Gastrocnemius medialis (tissue), 4 donors: ENCODE data around the gene PPAN. TPM values are rescaled to one million over a fixed set of nuclear protein-coding genes. Genes with fewer than 3 reads are reported as not detected.

Experiments used
- ATAC-seq, 2 donors: fragments of 150-250 bp; one replicate each; pipeline ENCODE4 v1.9.1; 2016
- DNase-seq, 2 donors: peaks; one replicate each; pipeline ENCODE4 v3.0.0-alpha.2; 2019
- H3K27ac ChIP-seq, 4 donors: fragments of 200-600 bp; sonication (generic); 1 replicate in 1 of 4; 2 replicates in 3 of 4; pipeline ENCODE4 v1.5.1; 2016 to 2018; ENCODE audit warnings: mild to moderate bottlenecking in 2 of 4, moderate library complexity in 1 of 4
- H3K27me3 ChIP-seq, 3 donors: fragments of 200-600 bp; sonication (generic) in 2 of 3; 1 replicate in 1 of 3; 2 replicates in 2 of 3; pipeline versions ENCODE4 v1.5.1 to v1.6.0; 2016 to 2019; ENCODE audit warnings: mild to moderate bottlenecking in 1 of 3, moderate library complexity in 1 of 3
- H3K36me3 ChIP-seq, 2 donors: fragments of 200-600 bp; sonication (generic) in 1 of 2; one replicate each; pipeline ENCODE4 v1.5.1; 2017 to 2018
- H3K4me1 ChIP-seq, 2 donors: fragments of 200-600 bp; sonication (generic) in 1 of 2; one replicate each; pipeline ENCODE4 v1.5.1; 2016 to 2017; ENCODE audit warnings: mild to moderate bottlenecking in 2 of 2
- H3K4me3 ChIP-seq, 4 donors: fragments of 200-600 bp; sonication (generic) in 3 of 4; 1 replicate in 1 of 4; 2 replicates in 3 of 4; pipeline ENCODE4 v1.5.1; 2016 to 2019; ENCODE audit warnings: mild to moderate bottlenecking in 2 of 4
- H3K9me3 ChIP-seq, 3 donors: fragments of 200-600 bp; sonication (generic) in 2 of 3; 1 replicate in 1 of 3; 2 replicates in 2 of 3; pipeline ENCODE4 v1.5.1; 2016 to 2019
- POLR2A ChIP-seq, 2 donors: fragments of 450-650 bp; IDR thresholded peaks; one replicate each; pipeline ENCODE4 v1.6.1; 2017; ENCODE audit warnings: antibody characterized with exemption in 2 of 2, mild to moderate bottlenecking in 2 of 2, moderate library complexity in 2 of 2
- in situ Hi-C, 4 donors: fragments of 200-750 bp; cut with MboI; loops; one replicate each; pipeline versions ENCODE4 v1.15.0 to v1.8.0; 2017; ENCODE audit warnings: low sequenced_read_pairs in 4 of 4
- intact Hi-C: fragments of 100-400 bp; cut with DNase I; formaldehyde crosslinking; loops from one replicate; pipeline ENCODE4 v1.15.1; 2023; ENCODE audit warnings: low total_unique reads
- total RNA-seq, 4 donors: library from RNA; depleted of rRNA; stranded (reverse); fragments of >200 nt; gene quantifications; one replicate each; pipeline versions ENCODE4 v1.1.0 to v1.2.3, GENCODE V29; 2016
- TF ChIP-seq, protein P1 (sequence below), 5 experiments: fragments of 450-650 bp in 3 of 5; fragments of 200-600 bp in 2 of 5; sonication (generic) in 2 of 5; IDR thresholded peaks in 4 of 5; conservative IDR thresholded peaks in 1 of 5; 1 replicate in 4 of 5; 2 replicates in 1 of 5; pipeline ENCODE4 v1.5.1; 2016 to 2019; ENCODE audit warnings: antibody characterized with exemption in 5 of 5, mild to moderate bottlenecking in 3 of 5, moderate library complexity in 3 of 5

PPAN gene
- total RNA-seq, 4 donors from 2014 or later, result 30.5 to 42.3 (median 36.7) TPM

GRCh38 chr19:10158071-10158470 is 51.9 kb downstream of the PPAN start:
- no peak for TF ChIP-seq POLR2A (IDR thresholded peaks at IDR 0.05)
- TF ChIP-seq, protein P1, sequence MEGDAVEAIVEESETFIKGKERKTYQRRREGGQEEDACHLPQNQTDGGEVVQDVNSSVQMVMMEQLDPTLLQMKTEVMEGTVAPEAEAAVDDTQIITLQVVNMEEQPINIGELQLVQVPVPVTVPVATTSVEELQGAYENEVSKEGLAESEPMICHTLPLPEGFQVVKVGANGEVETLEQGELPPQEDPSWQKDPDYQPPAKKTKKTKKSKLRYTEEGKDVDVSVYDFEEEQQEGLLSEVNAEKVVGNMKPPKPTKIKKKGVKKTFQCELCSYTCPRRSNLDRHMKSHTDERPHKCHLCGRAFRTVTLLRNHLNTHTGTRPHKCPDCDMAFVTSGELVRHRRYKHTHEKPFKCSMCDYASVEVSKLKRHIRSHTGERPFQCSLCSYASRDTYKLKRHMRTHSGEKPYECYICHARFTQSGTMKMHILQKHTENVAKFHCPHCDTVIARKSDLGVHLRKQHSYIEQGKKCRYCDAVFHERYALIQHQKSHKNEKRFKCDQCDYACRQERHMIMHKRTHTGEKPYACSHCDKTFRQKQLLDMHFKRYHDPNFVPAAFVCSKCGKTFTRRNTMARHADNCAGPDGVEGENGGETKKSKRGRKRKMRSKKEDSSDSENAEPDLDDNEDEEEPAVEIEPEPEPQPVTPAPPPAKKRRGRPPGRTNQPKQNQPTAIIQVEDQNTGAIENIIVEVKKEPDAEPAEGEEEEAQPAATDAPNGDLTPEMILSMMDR (IDR thresholded peaks at IDR 0.05 in 4 of 5, conservative IDR thresholded peaks at IDR 0.05 in 1 of 5), result no peak
- Histone ChIP-seq H3K27me3 (no peaks in the 10 kb centered on the region), H3K36me3 (peaks cover 0 to 75% of the 10 kb centered on the region in 2 donors), H3K9me3 (no peaks in the 10 kb centered on the region), H3K4me3 (no peak overlapping the region), H3K27ac (no peak overlapping the region), H3K4me1 (no peaks in the 10 kb centered on the region)
- intact Hi-C loops, result no loop called here
- ATAC-seq, result no peak
- in situ Hi-C loops, result no loop called here
- DNase-seq, result no peak

DNA sequence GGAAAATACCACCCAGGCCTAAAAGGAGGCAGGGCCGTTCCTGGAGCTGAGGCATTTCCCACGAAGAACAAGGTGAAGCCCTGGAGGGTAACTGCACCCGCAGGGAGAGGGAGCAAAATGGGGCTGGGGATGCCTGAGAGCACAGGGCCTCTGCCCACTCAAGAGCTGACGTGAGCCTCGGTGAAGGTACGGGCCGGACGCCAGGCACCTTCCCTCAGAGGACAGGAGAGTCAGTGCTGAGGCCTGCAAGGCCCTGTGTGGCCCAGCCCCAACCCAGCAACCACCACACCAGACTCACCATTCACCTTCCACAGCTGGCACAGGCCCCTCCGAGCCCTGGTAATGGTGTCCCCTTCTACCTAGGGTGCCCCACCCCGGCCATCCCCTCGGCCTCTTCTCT is 52.3 kb downstream of the PPAN start:
- Histone ChIP-seq H3K27me3 (no peaks in the 10 kb centered on the region), H3K4me3 (no peak overlapping the region), H3K9me3 (no peaks in the 10 kb centered on the region), H3K36me3 (peaks cover 0 to 73% of the 10 kb centered on the region in 2 donors), H3K27ac (no peak overlapping the region), H3K4me1 (no peaks in the 10 kb centered on the region)
- ATAC-seq (no peak), DNase-seq (no peak)
- no peak for TF ChIP-seq POLR2A (IDR thresholded peaks at IDR 0.05)
- TF ChIP-seq, protein P1 (IDR thresholded peaks at IDR 0.05 in 4 of 5, conservative IDR thresholded peaks at IDR 0.05 in 1 of 5), result no peak
- intact Hi-C loops, result no loop called here
- in situ Hi-C loops, result no loop called here

- DNase-seq (no peak), ATAC-seq (no peak)
- Histone ChIP-seq H3K4me3 (no peak overlapping the region), H3K27ac (no peak overlapping the region), H3K36me3 (peaks cover 0 to 62% of the 10 kb centered on the region in 2 donors), H3K27me3 (no peaks in the 10 kb centered on the region), H3K9me3 (no peaks in the 10 kb centered on the region), H3K4me1 (no peaks in the 10 kb centered on the region)
- intact Hi-C loops (no loop called here), in situ Hi-C loops (no loop called here)
- TF ChIP-seq POLR2A (IDR thresholded peaks at IDR 0.05), result no peak
- TF ChIP-seq, protein P1 (IDR thresholded peaks at IDR 0.05 in 4 of 5, conservative IDR thresholded peaks at IDR 0.05 in 1 of 5), result no peak
Observed at GRCh38 chr19:10159610-10160009, 53.4 kb downstream of the PPAN start.

Other genes with a start within 250 kb of the PPAN start
- under 1 TPM in 2 of 4 donors, not detected in 2; 0.25 to 0.78 TPM for gene OLFM2, start 169.8 kb upstream of the PPAN start, total RNA-seq
- gene COL5A3, start 95.9 kb upstream of the PPAN start, total RNA-seq, result 1 to 10 TPM; 5.7 to 9.8 (median 6.6) TPM
- not detected for gene RDH8, start 92.9 kb upstream of the PPAN start, total RNA-seq
- 10 to 100 TPM in 1 of 4 donors, 1 to 10 TPM in 3; 2.2 to 11.2 (median 2.8) TPM for gene SHFL, start 20.0 kb upstream of the PPAN start, total RNA-seq
- 1 to 10 TPM in 1 of 4 donors, not detected in 3; 4.0 TPM for gene ANGPTL6, start 3.7 kb upstream of the PPAN start, total RNA-seq
- gene P2RY11, start 5.3 kb downstream of the PPAN start, total RNA-seq, result 1 to 10 TPM in 3 of 4 donors, not detected in 1; 2.4 to 4.3 (median 3.9) TPM
- 100 to 1,000 TPM; 321 to 516 (median 354) TPM for gene EIF3G, start 13.5 kb downstream of the PPAN start, total RNA-seq
- 10 to 100 TPM; 11.5 to 43.0 (median 17.7) TPM for gene DNMT1, start 88.6 kb downstream of the PPAN start, total RNA-seq
- 1 to 10 TPM in 2 of 4 donors, under 1 TPM in 2; 0.56 to 2.2 (median 1.1) TPM for gene S1PR2, start 125.0 kb downstream of the PPAN start, total RNA-seq
- gene MRPL4, start 145.9 kb downstream of the PPAN start, total RNA-seq, result 100 to 1,000 TPM in 1 of 4 donors, 10 to 100 TPM in 3; 68.3 to 112 (median 84.4) TPM
- 10 to 100 TPM in 1 of 4 donors, 1 to 10 TPM in 3; 5.0 to 10.5 (median 7.7) TPM for gene ICAM1, start 164.8 kb downstream of the PPAN start, total RNA-seq
- gene ICAM4, start 180.6 kb downstream of the PPAN start, total RNA-seq, result not detected
- gene ICAM5, start 183.6 kb downstream of the PPAN start, total RNA-seq, result not detected
- gene ZGLP1, start 203.5 kb downstream of the PPAN start, total RNA-seq, result 1 to 10 TPM in 1 of 4 donors, under 1 TPM in 1, not detected in 2; 0.80 to 3.1 TPM
- 10 to 100 TPM in 3 of 4 donors, 1 to 10 TPM in 1; 9.1 to 32.0 (median 21.9) TPM for gene FDX2, start 209.7 kb downstream of the PPAN start, total RNA-seq
- gene RAVER1, start 227.2 kb downstream of the PPAN start, total RNA-seq, result 10 to 100 TPM; 10.0 to 15.9 (median 11.8) TPM
- gene ICAM3, start 233.3 kb downstream of the PPAN start, total RNA-seq, result 1 to 10 TPM; 2.0 to 5.0 (median 3.2) TPM